HG03103 (cell line): ENCODE data around the gene WFIKKN2.

Experiments
- ATAC-seq: cut with Tn5 transposase; IDR thresholded peaks from one replicate; pipeline ENCODE4 v1.9.1; 2021; ENCODE audit warnings: low read depth; ENCODE audit not compliant: unreplicated experiment

WFIKKN2 gene

DNA sequence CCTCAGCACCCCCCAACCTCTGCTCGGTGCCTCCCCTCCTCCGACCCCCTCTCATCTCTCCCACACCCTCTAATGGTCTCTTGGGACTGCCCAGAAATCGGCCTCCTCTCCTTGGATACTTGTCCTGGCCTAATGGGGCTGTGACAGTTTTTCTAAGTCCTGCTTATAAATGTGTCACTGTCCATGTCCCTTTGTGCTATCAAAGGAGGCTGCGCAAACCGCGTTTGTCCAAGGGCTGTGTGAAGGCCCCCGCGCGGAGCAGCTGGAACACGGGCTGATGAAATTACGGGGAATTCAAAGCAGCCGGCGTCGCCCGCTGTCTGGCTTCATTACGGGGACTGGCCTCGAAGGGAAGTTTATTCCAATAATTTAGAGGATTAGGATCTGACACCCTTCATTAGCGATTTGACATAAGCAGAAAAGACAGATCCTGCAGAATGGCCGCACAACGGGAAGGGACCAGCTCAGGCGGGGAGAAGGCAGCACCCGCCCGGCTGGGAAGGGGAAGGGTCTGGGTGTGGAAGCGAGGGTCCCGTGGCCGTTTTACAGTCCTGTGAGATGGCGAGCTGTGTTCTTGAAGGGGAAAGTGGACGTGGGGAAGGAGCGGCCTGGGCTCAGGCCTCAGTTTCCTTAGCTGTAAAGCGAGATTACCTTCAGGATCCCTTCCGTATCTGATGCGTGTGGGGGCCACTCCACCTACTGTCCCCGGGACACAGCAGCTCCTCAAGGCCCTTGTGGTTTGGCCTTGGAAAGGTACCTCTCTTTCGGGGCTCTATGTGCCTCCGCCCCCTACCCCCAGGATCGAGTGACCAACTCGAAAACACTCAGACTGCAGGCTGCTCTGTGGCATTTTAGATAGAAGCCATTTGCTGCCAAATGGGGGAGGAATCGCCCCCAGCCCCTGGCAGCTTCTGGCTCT is 1.6 kb upstream of the WFIKKN2 start:
- no peak for ATAC-seq

- no peak for ATAC-seq
Observed at GRCh38 chr17:50834429-50835300, 721 bp upstream of the WFIKKN2 start.

GRCh38 chr17:50836826-50837225 is 1.4 kb downstream of the WFIKKN2 start:
- ATAC-seq, result no peak

GRCh38 chr17:50837286-50837979 is 2.0 kb downstream of the WFIKKN2 start:
- no peak for ATAC-seq

DNA sequence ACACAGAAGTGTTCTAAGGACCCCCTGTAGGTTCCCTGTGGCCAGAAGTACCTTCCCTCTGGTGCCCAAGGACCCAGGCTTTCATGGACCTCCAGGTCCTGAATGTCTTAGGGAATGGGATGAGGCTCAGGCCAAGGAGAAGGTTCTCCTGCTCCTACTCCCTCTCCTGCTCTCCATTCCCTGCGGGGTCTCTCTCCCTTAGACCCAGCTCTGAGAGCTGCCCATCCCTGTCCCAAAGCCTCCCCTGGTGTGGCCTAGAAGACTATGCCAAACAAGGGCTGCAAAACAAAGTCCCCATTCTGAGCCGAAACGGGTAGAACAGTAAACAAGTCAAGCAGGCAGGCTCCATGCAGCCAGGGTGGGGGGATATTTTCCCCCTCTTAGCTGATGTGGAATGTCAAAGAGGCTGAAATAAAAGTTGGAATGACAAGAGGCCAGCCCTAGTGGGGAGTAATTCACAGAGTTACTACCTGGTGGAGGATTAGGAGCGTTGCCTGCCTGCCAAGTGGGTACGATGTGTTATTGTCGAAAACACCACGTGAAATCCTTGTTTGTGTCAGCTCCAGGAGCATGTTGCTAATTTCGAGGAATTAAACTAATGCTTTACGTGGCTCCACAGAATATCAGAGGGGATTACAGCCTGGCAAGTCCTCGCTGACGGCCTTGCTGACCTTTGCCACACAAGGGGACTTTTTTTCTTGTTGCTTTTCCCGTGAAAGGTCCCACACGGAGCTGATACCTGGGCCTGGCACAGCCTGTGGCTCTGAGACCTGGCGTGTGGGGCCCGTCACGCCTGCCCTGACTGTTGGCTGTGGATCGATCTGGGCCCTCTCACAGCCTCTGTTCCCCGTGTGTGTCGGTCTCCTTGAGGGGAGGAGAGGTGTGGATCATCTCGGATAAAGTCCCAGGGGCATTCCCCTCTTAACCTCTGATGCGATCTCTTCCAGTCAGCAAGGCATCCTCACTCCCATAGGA is 2.9 kb downstream of the WFIKKN2 start:
- no peak for ATAC-seq

DNA sequence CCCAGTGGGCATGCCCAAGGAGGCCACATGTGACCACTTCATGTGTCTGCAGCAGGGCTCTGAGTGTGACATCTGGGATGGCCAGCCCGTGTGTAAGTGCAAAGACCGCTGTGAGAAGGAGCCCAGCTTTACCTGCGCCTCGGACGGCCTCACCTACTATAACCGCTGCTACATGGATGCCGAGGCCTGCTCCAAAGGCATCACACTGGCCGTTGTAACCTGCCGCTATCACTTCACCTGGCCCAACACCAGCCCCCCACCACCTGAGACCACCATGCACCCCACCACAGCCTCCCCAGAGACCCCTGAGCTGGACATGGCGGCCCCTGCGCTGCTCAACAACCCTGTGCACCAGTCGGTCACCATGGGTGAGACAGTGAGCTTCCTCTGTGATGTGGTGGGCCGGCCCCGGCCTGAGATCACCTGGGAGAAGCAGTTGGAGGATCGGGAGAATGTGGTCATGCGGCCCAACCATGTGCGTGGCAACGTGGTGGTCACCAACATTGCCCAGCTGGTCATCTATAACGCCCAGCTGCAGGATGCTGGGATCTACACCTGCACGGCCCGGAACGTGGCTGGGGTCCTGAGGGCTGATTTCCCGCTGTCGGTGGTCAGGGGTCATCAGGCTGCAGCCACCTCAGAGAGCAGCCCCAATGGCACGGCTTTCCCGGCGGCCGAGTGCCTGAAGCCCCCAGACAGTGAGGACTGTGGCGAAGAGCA is 4.4 kb downstream of the WFIKKN2 start:
- no peak for ATAC-seq

- no peak for ATAC-seq
Observed at GRCh38 chr17:50840311-50840851, 5.0 kb downstream of the WFIKKN2 start.

GRCh38 chr17:50841277-50841948 is 6.0 kb downstream of the WFIKKN2 start:
- ATAC-seq, result no peak

DNA sequence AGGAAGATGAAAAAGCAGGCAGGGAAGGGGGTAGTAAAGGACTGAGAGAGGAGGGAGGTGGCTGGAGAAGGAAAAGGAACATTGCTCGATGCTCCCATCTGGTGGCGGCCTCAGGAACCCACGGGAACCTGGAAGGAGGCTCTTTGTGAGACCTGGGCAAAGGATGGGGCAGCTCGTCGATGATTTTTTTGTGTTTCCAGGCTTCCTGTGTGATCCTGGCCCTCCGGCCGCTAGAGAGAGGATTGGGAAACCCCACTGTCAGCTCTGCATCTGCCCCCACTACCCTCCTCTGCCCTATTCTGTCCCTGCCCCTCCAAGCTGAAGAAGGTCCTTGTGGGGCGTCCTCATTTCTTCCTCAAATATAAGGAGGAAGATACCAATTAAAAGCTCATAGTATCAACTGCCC is 6.6 kb downstream of the WFIKKN2 start:
- no peak for ATAC-seq

DNA sequence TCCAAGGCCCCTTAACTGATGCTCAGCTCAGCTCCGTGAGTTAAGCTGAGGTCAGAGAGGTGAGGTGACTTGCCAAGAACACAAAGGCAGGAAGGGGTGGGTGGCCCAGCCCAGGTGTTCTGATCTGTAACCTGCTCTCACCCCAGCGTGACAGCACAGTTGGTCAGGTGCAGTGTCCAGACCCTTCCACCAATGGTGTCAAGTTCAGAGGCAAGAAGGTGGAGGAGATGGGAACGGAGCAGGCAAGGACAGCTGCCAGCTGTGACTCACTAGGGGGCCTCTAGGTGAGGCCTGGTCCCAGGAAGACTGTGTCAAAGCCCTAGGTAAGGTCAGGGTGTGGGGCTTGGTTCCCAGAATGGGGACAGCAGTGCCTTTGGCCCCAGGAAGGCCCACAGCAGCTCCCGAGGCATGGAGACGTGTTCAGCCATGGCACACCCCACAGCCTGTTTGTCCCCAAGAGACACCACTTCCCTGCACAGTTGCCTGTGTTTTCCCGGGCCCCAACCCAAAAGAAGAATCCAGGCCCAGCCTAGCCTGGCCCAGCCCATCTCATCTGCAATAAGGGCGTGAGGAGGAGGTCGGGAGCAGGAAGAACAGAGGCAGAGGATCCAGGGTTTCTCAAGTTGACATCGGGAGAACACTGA is 7.2 kb downstream of the WFIKKN2 start:
- no peak for ATAC-seq

GRCh38 chr17:50843150-50843905 is 7.9 kb downstream of the WFIKKN2 start:
- ATAC-seq, result no peak

DNA sequence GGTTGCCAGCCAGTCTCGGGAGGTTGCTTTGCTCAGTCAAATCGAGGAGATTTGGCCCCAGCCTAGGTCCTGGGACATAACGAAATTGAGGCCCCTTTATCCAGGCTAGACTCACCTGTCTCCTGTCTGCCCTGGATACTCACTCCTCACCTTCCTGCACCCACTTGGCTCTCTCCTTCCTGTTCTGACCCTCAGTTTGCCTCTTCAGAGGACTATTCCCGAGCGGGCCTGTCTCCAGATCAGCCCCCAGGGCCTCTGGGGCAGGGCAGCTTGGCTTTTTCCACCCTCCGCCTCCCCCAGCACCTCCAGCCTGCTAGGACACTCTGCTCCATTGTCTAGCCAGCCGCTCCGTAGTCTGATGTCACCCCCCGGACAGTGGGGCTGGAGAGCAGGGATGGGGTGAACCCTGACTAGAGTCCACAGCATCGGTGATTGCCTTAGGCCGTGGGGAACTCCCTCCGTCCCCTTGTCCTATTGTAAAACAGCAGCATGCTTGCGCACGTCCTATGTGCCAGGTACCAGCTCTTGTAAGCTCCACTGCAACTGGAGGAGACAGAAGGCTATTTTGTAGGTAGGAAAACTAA is 8.8 kb downstream of the WFIKKN2 start:
- ATAC-seq, result no peak

DNA sequence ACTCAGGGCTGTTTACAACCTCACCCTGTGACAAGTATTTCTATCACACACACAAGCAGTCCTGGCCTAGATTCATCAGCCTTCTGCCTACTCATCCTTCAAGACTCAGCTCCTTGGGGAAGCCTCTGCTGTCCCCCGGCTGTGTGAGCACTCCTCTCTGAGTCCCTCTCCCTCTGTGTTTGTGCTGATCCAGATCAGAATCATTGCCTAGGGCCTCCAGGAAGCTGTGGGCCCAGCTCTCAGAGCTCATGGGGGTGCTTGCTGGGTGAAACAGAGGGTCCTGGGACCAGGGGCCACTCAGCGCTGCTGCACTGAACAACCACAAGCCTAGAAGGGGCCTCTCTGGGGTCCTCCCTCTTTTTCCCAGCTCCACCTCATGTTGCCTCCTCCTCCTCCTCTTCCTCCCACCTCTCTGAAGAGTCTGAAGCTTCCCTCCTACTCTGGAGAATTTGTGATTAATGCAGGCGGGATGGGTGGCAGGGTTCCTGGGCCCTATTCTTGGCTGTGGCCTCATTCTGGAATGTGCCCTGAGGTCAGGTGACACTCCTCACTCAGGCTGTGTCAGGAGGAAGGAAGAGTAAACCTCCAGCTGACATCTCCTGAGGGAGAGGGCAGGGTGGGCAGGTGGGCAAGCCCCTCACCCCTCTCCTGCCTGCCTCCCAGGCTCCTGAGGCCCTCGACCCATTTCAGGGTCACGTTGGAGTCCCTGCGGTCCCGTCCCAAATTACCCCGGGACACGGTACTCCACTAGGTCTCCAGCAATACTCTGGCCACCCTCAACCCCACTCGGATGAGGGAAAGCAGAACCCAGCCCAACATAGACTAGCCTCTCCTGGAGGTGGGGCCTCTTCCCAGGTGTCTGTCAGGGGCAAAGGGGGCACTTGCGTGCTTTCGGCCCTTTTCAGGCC is 10.1 kb downstream of the WFIKKN2 start:
- no peak for ATAC-seq

GRCh38 chr17:50847566-50847965 is 12.2 kb downstream of the WFIKKN2 start:
- ATAC-seq, result no peak

GRCh38 chr17:50848039-50848438 is 12.7 kb downstream of the WFIKKN2 start:
- ATAC-seq, result no peak

DNA sequence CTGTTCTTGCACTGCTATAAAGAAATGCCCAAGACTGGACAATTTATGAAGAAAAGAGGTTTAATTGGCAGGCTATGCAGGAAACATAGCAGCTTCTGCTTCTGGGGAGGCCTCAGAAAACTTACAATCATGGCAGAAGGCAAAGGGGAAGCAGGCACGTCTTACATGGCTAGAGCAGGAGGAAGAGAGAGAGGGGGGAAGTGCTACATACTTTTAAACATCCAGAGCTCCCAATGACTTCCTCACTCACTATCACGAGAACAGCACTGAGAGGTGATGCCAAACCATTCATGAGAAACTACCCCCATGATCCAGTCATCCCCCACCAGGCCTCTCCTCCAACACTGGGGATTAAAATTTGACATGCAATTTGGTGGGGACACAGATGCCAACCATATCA is 13.3 kb downstream of the WFIKKN2 start:
- ATAC-seq, result no peak
